Hematopoietic multipotent progenitor cell (in vitro differentiated cells): ENCODE results near the gene C17orf50. TPM values are rescaled to one million over a fixed set of nuclear protein-coding genes. Genes with fewer than 3 reads are reported as not detected.

Experiments
- DNase-seq, 3 donors: peaks; one replicate each; pipeline ENCODE4 v3.0.0-alpha.2; 2011 to 2015; ENCODE audit warnings: low read depth in 2 of 3, low spot score in 2 of 3
- total RNA-seq: library from RNA; depleted of rRNA; stranded (reverse); fragments of >200 nt; gene quantifications from one replicate; pipeline ENCODE4 v1.2.3, GENCODE V29; 2012

The C17orf50 gene
- total RNA-seq, 1 donor = 0.27 TPM

DNA sequence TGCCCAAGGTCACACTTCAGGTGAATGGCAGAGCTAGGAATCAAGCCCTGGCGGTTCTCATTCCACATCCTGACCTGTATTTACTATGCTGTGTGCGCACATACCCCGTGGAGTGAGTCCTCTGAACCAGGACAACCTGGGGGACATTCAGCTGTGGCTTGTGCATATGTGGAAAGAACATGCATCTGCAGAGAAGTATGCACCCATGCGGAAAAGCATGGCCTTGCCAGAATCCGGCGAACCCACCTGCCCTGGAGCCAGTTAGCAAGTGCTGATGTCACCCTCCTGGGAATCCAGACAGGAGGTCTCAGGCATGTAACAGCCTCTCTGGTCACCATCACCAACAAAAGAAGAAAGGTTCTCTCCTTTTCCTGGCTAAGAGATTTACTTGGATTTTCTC, 27.3 kb upstream of the C17orf50 start:
- DNase-seq = no peak

DNA sequence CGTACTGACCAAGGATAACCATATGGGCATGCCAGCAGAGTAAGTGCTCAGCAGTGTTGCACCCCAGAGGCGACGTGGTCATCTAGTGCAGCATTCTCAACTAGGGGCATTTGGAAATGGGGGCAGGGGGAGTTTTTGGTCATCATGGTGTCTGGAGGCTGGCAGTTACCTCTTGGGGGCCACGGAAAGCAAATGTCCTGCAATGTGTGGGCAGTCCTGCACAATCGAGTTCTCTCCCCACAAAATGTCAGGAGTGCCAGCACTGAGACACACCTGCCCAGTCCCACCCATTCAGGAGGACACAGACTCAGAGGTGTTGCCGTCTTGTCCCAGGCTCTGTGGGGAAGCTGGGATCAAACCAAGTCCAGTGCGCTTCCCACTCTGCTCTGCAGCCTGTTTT, 26.3 kb upstream of the C17orf50 start:
- no peak for DNase-seq

DNA sequence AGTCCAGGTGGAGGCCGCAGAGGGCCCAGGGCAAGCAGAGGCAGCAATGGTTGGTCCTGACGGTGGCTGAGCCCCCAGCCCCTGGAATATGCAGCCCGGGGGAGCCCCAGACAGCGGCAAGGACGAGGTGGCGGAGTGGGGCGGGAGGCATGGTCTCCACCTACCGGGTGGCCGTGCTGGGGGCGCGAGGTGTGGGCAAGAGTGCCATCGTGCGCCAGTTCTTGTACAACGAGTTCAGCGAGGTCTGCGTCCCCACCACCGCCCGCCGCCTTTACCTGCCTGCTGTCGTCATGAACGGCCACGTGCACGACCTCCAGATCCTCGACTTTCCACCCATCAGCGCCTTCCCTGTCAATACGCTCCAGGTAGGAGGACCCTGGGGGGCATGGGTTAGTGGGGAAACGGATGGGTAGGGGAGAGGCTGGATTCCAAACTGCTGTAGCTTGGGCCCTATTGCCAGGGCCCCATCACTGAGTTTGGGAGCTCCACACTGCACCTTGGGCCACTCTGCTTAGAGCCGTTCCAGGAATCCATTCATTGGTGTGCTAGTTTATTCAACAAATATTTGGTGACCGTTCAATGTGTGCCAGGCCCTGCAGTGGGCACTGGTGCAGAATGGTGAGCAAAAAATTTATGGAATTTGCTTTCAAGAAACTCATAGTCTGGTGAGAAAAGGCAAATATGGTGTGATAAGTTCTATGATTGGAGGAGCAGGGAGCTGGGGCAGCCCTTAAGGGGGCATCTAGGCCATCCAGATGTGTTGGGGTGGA, 25.5 kb upstream of the C17orf50 start:
- no peak for DNase-seq

DNA sequence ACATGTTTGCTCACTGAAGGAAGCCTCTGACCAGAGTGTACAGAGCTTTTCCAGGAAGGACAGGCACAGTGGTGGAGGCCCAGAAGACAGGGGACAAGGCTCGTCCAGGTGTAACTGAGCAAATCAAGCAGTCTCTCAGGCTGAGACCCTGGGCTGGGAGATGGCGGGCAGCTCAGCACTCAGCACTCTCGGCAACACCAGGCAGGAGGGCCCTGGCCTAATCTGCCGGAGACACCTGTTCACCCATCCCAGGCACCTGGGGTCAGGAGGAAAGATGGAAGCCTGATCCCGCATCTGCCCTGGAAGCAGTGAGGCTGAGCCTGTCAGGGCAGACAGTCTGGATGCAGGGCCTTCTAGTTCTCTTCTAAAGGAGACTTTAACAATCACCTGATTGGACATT, 24.5 kb upstream of the C17orf50 start:
- DNase-seq = no peak

DNA sequence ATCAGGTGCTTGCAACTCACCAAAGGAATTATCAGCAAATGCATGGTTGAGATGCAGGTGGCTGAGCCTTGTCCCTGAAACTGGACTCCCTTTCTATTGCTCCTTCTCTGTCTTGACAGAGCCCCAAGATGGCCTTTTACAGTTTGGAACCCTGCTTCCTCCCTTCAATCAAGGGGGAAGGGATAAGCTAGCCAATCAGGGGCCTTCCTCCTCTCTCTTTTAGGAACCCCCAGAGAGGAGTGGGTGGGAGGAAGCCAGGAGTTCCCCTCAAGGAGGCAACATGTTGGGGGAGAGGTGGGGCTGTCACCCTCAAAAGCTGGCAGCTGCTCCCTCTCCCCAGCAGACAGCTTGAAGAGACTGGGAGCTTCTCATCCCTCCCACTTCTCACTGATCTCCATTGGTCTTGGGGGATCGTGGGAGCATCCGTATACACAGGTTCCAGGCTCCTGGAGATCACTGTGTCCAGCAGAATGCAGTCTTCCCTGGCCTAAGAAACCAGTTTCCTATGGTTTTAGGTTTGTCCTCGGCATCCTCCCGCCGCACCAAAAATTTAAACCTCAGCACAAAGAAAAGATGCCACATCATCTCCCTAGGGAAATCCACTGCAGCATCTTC, 22.1 kb upstream of the C17orf50 start:
- DNase-seq = peak in 1 of 3 donors; percentile 29

DNA sequence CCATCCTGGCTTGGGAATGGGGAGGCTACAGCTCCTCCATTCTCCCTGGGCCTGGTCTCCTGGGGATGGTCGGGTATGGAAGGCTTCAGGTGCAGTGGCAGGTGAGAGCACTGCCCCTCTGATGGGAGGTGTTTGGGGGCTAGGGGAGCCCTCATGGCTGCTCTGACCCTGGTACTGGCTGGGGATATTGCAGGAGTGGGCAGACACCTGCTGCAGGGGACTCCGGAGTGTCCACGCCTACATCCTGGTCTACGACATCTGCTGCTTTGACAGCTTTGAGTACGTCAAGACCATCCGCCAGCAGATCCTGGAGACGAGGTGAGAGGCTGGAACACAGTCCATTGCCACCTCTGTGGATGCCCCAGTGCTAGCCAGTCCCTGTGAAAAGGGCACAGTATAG, 20.5 kb upstream of the C17orf50 start:
- DNase-seq = no peak

DNA sequence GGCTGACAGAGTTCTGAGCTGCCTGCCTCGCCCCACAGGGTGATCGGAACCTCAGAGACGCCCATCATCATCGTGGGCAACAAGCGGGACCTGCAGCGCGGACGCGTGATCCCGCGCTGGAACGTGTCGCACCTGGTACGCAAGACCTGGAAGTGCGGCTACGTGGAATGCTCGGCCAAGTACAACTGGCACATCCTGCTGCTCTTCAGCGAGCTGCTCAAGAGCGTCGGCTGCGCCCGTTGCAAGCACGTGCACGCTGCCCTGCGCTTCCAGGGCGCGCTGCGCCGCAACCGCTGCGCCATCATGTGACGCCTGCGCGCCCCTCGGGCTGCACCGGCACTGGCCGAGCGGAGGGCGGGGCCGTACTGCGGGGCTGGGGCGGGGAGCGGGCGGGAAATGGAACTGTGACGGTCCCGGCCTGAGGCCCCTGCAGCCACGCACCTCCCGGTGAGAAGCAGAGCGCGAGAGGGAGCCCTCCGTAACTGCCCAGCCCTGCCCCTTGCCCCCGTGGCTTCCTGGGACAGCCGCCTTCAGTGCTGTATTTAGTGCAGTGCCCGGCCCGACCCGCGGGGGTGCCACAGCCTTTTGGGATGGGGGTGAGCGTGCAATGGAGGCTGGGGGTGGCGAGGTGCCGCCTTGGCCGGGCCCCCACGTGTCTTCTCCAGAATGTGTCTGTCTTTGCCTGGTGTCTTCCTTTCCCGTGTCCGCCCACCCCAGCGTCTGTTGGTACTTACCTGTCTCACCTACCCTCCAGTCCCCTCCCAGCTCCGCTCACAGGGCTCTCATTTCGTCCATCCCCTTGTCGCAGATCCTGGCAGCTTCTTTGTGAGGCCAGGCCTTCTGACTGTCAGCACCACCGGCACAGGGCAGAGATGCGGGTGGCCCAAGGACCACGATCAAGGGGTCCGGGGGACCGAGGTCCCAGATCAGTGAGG, 19.4 kb upstream of the C17orf50 start:
- peak in 2 of 3 donors; percentile 47 to 49 for DNase-seq

DNA sequence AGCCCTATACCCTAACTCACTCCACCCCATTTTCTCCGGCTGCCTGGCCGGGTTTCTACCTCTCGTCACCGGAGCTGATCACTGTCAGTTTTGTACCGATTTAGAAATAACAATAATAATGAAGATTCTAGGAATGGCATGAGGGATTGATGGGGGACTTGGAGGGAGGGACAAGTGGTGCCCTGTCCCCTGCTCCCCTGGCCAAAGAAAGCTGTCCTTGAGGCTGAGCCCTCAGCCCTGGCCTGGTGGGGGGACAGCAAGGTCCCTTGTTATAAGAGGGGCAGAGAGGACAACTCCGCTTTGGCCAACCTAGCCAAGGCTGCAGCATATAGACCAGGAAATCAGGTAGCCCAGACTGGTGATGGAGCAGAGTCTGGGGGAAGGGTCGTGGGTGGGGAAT, 18.2 kb upstream of the C17orf50 start:
- no peak for DNase-seq

DNA sequence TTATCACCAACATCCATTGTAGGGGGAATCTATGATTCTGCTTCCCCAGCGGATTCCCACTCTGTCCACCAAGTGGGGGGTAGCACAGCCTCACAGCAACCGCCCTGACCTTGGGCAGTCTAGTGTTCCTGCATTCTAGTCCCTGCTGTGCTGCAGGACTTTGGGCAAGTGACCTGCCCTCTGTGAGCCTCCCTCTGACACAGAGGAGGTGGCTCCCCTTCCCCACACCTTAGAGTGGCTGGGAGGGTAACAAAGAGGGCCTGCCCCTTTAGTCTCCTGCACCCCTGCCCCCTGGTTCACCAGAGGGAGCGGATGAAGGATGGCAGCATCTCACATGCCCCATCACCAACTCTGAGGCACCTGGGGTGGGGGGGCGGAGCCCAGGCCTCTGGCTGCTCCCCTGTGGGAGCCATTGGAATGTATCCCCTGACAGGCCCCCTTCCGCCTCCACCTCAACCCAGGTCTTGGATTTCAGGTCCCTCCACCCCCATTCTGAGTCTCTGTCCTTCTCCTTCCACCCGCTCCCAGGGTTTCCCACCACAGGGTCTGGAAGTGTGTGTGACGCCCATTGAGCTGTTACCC, 17.7 kb upstream of the C17orf50 start:
- DNase-seq = no peak

DNA sequence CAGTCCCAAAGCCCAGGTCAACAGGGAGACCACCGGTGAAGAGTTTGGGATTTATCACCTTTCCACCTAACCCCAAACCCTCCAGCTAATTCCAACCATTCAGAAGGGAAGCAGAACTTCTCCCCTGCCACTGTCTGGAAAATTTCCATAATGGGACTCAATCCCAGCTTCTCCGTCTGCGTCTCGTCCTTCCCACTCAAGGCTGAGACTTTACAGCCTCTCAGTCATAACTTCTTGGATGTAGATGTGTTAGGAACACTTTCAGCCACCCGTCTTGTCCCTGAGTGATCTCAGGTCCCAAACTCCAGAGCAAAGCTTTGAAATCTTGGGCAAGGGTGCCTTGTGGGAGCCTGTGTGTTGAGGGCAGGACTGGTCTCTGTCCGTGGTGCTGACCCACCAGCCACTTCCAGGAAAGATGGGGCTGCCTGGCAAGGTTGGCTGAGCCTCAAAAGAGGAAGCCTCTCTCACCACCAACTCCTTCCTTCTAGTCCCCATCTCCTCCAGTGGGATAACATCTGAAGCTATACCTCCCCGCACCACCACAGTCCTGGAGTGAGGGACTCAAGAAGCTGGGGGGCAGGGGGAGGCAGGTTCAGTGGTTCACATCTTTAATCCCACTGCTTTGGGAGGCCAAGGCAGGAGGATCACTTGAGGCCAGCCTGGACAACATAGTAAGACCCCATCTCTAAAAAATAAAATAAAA, 16.9 kb upstream of the C17orf50 start:
- DNase-seq = peak in 2 of 3 donors; percentile 49 to 74

DNA sequence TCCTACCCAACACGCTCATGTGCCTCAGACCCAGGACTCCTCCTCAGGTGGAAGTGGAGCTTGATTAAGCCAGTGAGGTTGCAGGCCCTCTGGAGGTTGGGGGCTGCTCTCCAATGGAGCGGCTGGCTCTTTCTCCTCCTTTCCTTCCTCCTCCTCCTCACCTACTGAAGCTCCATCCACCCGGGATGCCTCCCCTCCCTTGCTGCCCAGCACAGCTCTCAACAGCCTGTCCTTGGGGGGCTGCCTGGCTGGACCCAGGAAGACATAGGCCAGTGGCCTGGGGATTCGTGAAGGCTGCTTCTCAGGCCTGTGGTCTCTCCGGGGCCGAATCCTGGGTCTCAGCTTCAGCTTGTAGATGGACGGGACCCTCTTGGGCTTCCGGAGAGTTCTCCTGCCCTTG, 15.9 kb upstream of the C17orf50 start:
- no peak for DNase-seq

DNA sequence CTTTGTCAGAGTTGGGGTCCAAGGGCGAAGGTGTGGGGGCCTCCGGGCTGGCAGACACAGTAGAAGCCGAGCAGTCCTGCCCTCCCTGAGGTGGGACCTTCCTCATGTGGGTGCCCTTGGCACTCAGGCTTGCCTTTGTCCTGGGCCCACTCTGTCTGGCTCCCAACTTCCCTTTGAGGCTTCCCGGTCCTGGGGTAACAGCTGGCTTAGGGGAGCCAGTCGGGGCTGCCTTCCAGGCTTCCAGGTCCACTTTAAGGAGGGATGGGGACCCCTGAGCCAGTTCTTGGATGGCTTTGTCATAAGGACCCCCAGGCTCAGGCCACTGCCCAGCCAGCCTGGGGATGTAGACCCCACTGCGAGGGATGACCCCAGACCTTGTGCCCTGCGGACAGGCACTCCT, 15.4 kb upstream of the C17orf50 start:
- no peak for DNase-seq

DNA sequence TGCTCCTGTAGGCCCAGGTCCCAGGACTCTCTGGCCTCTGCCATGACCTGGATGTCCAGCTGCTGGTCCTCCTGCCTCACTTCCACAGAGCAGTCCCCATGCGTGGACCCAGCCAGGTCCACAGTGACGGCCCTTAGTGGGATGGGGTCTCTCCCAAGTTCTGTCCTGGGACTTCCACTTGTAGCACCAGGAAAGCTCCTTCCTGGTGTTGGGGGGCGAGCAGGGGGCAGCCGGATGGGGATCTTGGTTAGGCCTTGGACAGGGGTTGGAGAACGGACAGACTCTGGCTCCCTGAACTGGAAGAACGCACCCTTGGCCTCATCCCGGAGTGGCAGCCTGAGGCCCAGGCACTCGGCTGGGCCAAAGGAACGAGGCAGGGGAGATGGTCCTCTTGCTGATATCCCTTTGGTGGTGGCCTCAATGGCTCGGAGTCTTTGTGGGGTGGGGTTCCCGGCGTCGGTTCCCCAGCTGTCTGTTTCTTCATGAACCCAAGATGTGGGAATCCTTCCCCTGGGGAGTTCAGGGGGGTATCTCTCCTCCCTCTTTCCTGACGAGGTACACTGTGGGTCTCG, 14.9 kb upstream of the C17orf50 start:
- no peak for DNase-seq

DNA sequence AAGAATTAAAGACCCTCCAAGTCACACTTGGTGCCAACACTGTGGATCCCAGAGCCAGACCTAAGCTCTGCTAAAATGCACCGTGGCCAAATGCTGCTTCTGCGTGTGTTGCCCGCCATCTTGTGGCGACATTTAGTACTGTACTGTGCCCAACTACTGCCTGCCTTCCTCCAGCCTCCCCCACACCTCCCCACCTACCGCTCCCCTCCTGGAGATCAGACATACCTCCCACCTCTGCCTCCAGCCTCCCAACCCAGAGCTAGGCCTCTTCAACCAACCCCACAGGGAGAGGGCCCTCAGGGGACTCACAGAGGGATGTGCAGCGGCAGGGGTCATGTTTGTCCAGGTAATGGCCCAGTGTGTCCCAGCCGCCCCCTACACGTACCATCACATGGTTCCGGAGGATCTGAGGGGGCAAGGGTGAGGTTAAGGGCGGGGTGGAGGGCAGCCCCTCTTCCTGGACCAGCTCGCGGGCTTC, 13.1 kb upstream of the C17orf50 start:
- DNase-seq = peak; percentile 58 to 86 (median 77)

DNA sequence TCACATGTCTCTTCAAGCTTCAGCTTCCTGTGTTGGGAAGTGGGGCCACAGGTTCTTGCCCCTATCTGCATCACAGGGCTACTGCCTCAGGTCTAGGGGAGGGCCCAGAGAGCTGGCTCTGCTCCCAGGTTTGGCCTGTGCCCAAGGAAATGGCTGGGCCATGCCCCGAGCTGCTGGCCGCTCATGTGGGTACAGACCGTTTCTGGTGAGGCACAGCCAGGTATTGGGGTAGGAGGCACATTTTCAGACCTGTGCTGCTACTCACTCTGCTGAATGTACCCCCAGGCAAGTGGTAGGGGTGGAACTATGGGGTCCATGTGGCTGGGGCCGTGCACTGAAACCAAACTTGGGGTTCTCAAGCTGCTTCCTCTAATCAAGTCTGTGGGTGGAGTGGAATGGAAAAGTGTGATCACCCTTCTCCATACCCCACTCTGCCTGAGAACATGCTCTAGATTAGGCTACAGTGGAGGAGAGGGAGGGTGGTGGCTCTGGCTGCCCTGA, 12.3 kb upstream of the C17orf50 start:
- DNase-seq = peak in 1 of 3 donors; percentile 77

DNA sequence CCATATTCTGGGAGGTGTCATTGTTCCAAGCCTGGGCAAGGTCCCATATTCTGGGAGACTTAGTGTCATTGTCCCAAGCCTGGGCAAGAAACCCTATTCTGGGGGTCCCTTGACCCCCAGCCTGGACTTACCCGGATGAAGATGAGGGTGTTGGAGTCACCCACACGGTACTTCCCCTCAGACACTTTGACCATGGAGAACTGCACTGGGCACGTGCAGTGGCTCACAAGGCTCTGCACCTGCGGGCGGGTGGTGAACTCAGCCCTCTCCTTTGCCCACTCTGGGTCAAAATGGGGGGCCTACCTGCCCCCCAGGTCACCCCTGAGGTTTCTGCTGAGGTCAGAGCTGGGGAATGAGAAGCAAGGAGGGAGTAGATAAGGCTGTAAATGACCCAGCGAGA, 11.7 kb upstream of the C17orf50 start:
- DNase-seq = no peak

DNA sequence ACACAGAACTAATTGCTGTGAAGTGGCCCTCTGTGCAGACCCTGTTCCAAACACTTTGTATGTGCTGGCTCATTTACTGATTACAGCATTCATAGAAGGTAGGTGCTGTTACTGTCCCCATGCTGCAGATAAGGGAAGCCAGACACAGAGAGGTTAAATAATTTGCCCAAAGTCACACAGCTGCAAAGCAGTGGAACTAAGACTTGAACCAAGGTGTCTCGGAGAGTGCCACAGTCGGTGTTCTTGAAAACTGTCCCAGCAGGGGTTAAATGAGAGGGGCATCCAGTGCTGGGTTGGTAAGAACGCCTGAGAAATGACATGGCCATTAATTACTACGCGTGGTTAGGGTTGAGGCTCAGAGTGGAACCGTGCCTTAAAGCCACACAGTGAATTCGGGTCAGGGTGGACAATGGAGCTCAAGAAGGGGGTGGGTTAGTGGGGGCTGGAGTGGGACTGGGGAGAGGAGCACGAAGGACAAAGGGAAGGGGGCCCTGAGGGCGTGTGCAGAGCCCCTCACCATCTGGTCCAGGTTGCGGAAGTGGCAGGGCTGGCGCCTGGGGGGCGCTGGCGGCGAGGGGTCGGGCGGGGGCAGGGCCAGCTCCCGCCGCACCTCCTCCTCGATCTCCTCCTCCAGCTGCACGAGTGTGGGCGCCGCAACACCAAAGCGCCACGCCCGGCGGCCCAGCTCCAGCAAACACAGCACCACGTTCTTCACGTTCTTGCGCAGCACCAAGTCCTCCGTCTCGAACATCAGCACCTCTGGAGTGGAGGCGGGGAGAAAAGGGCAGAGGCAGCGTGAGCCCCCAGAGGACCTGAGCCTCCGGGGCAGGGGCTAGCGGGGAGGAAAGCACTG, 10.9 kb upstream of the C17orf50 start:
- peak in 1 of 3 donors; percentile 42 for DNase-seq

DNA sequence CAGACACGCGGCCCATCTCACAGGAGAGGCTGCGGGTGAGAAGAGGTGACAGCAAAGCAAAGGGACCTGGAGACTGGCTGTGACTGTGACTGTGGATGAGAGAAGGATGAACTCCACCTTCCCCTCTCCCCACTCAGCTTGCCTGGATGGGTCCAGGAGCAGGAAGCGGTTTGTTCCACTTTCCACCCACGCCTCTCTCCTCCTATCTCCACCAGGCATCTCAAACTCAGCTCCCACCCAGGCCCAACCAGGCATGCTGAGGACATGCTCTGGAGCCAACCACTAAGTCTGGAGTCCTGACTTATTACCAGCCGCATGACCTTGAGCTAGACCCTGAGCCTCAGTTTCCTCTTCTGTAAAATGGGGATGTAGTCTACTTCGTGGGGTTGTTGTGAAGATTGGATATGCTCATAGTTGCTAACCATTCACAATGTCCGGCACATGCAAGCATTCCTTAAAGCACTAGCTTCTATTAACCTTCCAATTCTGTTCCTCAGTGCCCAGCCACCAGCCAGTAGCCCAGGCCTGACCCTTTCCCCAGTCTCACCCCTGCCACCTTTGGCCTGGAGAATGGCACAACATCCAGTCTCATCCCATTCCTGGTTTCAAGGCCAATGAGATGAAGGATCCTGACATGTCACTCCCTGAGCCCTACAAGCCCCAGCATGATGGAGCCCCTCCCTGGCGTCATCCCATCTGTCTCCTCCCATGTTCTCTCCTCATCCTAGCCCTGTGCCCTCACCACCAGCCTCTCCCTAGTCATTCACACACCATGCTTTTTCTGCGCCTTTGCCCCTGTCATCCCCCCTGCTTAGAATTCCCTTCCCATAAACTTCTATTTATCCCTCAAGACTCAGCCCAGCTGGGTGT, 9.9 kb upstream of the C17orf50 start:
- DNase-seq = no peak
